Type B pancreatic cell (in vitro differentiated cells): ENCODE measurements around the gene ST6GALNAC3. TPM values are rescaled to one million over a fixed set of nuclear protein-coding genes. Genes with fewer than 3 reads are reported as not detected.

ENCODE experiments used
- DNase-seq: peaks from one replicate; pipeline ENCODE4 v3.0.0; 2021; ENCODE audit warnings: mixed read lengths; ENCODE audit not compliant: unreplicated experiment; ENCODE audit errors: extremely low spot score
- H3K27ac Mint-ChIP-seq: 2 replicates; pipeline ENCODE4 v1.8.0; 2021; ENCODE audit warnings: mild to moderate bottlenecking, mixed read lengths
- H3K27me3 Mint-ChIP-seq: 2 replicates; pipeline ENCODE4 v1.8.0; 2021; ENCODE audit warnings: mixed read lengths
- H3K36me3 Mint-ChIP-seq: 2 replicates; pipeline ENCODE4 v1.8.0; 2021; ENCODE audit warnings: mixed read lengths
- H3K4me1 Mint-ChIP-seq: one replicate; pipeline ENCODE4 v1.8.0; 2021; ENCODE audit warnings: mixed read lengths; ENCODE audit not compliant: unreplicated experiment
- H3K4me3 Mint-ChIP-seq: 2 replicates; pipeline ENCODE4 v1.8.0; 2021; ENCODE audit warnings: mild to moderate bottlenecking, mixed read lengths
- H3K9me3 Mint-ChIP-seq: 2 replicates; pipeline ENCODE4 v1.8.0; 2021; ENCODE audit warnings: mixed read lengths
- CTCF ChIP-seq: fragments of 200-600 bp; sonication (generic); conservative IDR thresholded peaks from 2 replicates; pipeline ENCODE4 v1.5.0; 2021; ENCODE audit warnings: antibody characterized with exemption, mild to moderate bottlenecking
- total RNA-seq: library from RNA; stranded (reverse); gene quantifications from 2 replicates; pipeline ENCODE4 v1.2.1, GENCODE V29; 2021; ENCODE audit warnings: low replicate concordance

The ST6GALNAC3 gene
- total RNA-seq, 1 donor from 2014 or later: 24.7 TPM

- Mint-ChIP-seq H3K4me1 (peaks cover 12% of the 10 kb centered on the region), H3K4me3 (peak overlapping the region; percentile 68), H3K9me3 (no peaks in the 10 kb centered on the region), H3K36me3 (no peaks in the 10 kb centered on the region), H3K27ac (no peak overlapping the region), H3K27me3 (no peaks in the 10 kb centered on the region)
- peak; percentile 99 for TF ChIP-seq CTCF
- peak; percentile 82 for DNase-seq
Measured at GRCh38 chr1:76154206-76154956, 79.8 kb downstream of the ST6GALNAC3 start.

- no peaks in the 10 kb centered on the region for H3K9me3 Mint-ChIP-seq
- H3K4me1 Mint-ChIP-seq: peaks cover 23% of the 10 kb centered on the region
- H3K4me3 Mint-ChIP-seq: no peak overlapping the region
- H3K36me3 Mint-ChIP-seq: peaks cover 3% of the 10 kb centered on the region
- no peak overlapping the region for H3K27ac Mint-ChIP-seq
- DNase-seq: no peak
- TF ChIP-seq CTCF: no peak
- H3K27me3 Mint-ChIP-seq: no peaks in the 10 kb centered on the region
Measured at GRCh38 chr1:76156987-76157386, 82.4 kb downstream of the ST6GALNAC3 start.

GRCh38 chr1:76158126-76158525, 83.6 kb downstream of the ST6GALNAC3 start:
- Mint-ChIP-seq H3K27ac (no peak overlapping the region), H3K4me1 (peaks cover 23% of the 10 kb centered on the region), H3K36me3 (peaks cover 3% of the 10 kb centered on the region), H3K9me3 (no peaks in the 10 kb centered on the region), H3K4me3 (no peak overlapping the region), H3K27me3 (no peaks in the 10 kb centered on the region)
- no peak for TF ChIP-seq CTCF
- DNase-seq: no peak

GRCh38 chr1:76160225-76160624, 85.7 kb downstream of the ST6GALNAC3 start:
- no peak overlapping the region for H3K4me3 Mint-ChIP-seq
- H3K27me3 Mint-ChIP-seq: no peaks in the 10 kb centered on the region
- DNase-seq: no peak
- H3K4me1 Mint-ChIP-seq: peaks cover 11% of the 10 kb centered on the region
- H3K9me3 Mint-ChIP-seq: no peaks in the 10 kb centered on the region
- H3K36me3 Mint-ChIP-seq: peaks cover 3% of the 10 kb centered on the region
- no peak overlapping the region for H3K27ac Mint-ChIP-seq
- TF ChIP-seq CTCF: no peak

GRCh38 chr1:76161451-76161850, 86.9 kb downstream of the ST6GALNAC3 start:
- H3K4me1 Mint-ChIP-seq: peaks cover 11% of the 10 kb centered on the region
- peaks cover 4% of the 10 kb centered on the region for H3K9me3 Mint-ChIP-seq
- no peak overlapping the region for H3K4me3 Mint-ChIP-seq
- TF ChIP-seq CTCF: no peak
- no peaks in the 10 kb centered on the region for H3K27me3 Mint-ChIP-seq
- H3K27ac Mint-ChIP-seq: no peak overlapping the region
- DNase-seq: no peak
- peaks cover 3% of the 10 kb centered on the region for H3K36me3 Mint-ChIP-seq
